Uterine smooth muscle cell (primary cell): ENCODE measurements around the gene LY6G6D. TPM values are rescaled to one million over a fixed set of nuclear protein-coding genes. Genes with fewer than 3 reads are reported as not detected.

Source experiments
- total RNA-seq: library from RNA; depleted of rRNA; stranded (reverse); fragments of >200 nt; gene quantifications from 2 replicates; pipeline ENCODE4 v1.2.3, GENCODE V29; 2014

Gene LY6G6D, protein sequence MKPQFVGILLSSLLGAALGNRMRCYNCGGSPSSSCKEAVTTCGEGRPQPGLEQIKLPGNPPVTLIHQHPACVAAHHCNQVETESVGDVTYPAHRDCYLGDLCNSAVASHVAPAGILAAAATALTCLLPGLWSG
- not detected in 2 replicates for total RNA-seq

DNA sequence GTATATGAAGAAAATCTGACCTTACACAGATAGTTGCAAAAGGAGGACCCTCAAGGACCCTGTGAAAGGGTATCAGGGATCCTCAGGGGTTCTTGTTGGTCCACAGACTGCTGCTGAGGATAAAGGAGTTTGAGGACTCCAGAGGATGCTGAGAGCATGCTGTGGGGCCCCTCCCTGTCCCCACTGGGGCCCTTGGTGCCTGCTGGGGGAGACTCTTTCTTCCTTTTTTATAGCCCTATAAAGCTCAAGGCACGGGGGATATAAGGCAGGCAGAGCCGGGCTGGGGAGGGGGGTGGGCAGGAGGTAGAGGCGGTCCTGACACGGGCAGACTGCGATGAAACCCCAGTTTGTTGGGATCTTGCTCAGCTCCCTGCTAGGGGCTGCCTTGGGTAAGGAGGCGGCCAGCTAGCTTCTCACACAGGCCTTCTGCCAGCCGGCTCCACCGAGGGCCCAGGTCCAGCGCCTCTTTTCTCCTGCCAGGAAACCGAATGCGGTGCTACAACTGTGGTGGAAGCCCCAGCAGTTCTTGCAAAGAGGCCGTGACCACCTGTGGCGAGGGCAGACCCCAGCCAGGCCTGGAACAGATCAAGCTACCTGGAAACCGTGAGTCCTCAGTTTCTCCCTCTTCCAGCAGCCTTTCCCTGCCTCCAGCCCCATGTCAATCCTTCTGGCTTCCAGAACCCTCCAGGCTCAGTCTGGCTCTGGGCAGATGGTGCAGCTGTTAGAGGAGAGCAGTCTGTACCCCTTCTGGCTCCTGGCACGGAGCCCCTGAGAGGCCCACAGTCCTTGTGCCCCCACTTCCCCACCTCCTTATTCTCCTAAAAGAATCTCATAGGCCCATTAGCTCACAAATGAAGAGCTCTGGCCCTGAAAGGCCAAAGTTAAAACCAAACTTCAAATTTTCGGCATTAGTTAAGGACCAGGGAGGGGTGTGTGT is at the start of gene LY6G6D:
LY6G6D (plus strand) TSS at position 327 of the 937 bp plus-strand sequence; CDS start at position 335, 8 bp downstream.

GRCh38 chr6:31665501-31666336 is 49.4 kb upstream of the LY6G6D start, which contains the start of gene CSNK2B:
TSS of gene CSNK2B (plus strand) at chr6:31666080. CDS start at chr6:31666832, 752 bp downstream.

GRCh38 chr6:31669676-31670075 is 45.5 kb upstream of the LY6G6D start, which contains the start of gene LY6G5B:
TSS of gene LY6G5B (plus strand) at chr6:31669976. CDS start at chr6:31670951, 975 bp downstream.

DNA sequence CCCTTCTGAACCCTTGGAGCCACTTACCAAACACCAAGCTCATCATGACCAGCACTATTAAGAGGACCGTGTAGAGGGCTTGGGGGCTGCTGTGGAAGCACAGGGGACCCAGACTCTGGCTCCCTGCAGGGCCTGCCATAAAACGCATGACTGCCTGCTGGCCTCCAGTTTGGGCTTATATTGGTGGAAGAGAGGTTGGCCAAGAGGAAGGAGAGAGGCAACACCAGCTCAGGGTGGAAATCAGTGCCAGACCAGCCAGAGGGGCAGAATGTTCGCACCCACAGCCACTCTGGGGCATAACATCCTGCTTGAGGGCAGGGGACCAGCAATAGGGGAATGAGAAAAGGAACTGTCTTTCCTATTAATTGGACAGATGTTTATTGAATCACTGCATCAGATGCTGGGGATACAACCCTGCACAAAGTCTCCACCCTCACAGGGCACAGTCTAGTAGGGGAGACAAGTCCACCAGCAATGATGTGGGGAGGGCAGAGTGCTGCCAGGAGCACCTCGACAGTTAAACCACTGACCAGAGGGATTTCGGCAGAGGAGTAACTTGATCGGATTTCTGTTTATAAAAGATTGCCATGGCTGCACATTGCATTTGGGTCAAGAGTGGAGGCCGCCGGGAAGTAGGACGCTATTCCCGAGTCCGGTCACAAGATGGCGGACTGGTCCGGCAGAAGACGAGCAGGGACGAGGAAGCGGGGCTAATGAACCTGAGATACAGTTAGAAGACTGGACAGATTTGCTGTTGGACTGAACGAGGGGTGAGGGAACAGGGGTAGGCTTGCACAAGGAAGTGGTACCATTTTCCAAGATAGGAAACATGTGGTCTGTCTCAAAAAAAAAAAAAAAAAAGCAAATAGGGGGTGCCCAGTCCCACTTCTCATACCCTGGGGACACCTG is 34.7 kb upstream of the LY6G6D start, which contains the start of gene LY6G5C:
LY6G5C (minus strand) TSS at position 842 of the 909 bp plus-strand sequence; CDS start at position 148, 694 bp downstream.

DNA sequence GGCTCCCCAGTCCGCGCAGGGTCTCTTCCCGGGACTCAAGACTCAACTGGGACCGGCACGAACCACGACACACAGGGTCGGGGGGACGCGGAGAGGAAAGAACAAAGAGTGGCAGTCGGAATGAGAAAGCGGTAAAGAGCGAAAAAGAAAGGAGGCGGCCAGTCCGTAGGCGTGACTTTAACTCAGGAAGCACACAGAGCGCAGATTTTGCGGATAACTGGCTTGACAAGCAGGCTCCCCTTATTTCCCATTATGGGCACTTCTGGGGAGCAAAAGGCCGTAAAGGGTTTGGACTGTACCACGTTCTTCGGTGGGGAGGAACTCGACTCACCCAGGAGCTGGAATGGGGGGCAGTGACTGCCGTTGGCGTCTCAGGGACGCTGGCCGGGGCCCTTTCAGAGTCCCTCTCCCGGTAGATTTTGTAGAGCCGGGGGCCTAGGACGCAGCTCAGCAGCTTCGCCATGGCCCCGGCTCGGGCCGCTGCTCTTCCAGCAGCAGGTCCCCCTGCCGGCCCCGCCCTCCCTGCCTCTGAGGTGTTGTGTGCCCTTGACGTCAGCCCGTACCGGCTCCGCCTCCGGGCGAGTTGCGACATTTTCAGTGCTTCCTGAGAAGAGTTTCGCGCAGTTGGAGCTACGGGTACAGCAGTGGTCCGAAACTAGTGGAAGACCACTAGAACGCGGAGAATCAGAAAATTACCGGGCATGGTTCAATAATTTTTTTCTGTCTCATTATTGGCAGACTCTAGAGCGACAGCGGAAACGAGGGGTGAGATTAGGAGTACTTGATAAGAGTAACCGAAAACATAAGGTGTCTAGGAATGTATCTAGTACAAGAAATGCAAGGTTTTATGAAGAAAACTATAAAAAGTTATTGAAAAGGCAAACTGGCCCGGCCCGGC is 12.1 kb upstream of the LY6G6D start, which contains the start of gene ABHD16A:
ABHD16A (minus strand) TSS at position 506 of the 898 bp plus-strand sequence; CDS start at position 463, 43 bp downstream.

GRCh38 chr6:31706599-31706998 is 8.5 kb upstream of the LY6G6D start, which contains the start of gene LY6G6F:
TSS of gene LY6G6F (plus strand) at chr6:31706866. CDS start at chr6:31706907, 41 bp downstream.

DNA sequence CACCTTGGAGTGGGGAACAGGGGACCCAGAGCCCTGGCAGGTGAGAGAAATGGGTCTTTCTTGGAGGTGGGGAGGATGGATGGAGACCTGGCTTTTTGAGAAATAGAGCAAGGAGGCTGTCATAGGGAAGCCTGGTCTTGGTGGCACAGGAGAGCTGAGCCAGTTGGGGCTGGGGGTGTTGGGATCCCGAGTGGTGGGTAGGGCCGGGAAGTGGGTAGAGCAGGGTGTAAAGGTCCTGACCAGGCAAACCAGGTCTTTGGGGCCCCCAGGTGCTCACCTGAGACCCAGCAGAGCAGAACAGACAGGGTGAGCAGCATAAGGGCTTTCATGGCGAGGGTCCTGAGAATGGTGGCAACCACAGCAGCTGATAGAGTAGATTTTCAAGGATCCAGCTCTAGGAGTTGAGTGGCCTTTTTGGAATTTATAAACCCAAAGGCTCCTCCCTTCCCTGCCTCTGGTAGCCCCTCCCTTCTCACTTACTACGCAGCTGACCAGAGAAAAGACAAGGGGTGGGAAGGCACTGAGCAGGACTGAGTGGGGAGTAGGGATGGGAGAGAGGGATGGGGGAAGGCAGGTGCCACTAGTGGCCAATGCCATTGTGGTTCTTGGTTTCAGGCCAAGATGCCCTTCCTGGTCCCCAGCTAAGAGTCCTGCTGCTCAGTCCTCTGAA is 6.3 kb downstream of the LY6G6D start, which contains the start of gene LY6G6C:
LY6G6C (minus strand) TSS at position 396 of the 670 bp plus-strand sequence; CDS start at position 329, 67 bp downstream.

DNA sequence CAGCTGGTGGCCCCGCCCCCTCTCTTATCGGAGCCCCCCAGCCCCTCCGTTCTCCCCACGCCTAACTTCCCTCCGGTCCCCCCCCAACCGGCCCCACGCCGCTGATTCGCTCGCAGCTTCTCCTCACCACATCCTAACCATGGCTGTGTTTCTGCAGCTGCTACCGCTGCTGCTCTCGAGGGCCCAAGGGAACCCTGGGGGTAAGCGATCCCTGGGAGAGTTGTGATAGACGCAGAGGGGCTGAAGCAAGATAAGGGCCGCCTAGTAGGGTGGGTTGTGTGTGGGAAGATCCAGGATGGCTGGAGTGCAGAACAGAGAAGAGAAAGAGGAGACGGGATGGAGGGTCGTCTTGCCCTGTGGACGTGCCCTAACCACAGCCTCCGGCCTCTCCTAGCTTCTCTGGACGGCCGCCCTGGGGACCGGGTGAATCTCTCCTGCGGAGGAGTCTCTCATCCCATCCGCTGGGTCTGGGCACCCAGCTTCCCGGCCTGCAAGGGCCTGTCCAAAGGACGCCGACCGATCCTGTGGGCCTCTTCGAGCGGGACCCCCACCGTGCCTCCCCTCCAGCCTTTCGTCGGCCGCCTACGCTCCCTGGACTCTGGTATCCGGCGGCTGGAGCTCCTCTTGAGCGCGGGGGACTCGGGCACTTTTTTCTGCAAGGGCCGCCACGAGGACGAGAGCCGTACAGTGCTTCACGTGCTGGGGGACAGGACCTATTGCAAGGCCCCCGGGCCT is 8.3 kb downstream of the LY6G6D start, which contains the start of gene MPIG6B:
MPIG6B (plus strand) TSS at position 129 of the 735 bp plus-strand sequence; CDS start at position 140, 11 bp downstream.

DNA sequence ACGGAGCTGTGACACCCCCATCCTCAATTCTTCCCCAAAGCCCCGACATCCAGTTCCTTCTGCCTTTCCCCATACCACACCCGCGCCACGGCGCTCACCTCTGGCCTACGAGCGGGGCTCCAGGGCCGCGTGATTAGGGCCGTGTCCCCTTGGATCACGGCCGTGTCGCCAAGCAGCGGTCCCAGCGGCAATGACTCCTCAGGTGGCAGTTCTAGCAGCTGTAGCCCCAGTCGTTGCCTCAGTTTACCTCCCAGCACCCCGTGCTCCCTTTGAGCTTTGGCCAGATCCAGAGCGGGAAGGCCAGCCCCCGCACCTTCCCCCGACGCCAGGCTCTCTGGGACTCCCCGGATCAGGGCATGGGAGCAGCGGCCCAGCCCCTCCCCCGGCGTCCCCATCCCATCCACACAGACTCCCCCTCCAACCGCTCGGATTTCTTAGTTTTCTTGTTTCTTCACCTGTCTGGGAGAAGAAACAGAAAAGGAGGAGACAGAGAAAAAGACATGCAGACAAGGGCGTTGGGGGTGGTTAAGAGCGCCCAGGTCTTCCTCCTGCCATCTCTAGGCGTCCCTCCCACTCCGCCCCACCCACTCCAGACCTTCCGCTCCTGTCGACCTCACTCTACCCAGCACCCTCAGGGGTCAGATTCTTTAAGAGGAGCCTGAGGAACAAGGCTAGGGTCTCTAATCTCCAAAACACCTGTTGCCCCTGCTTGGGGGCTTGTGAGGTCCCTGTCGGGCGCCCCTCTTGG is 13.8 kb downstream of the LY6G6D start, which contains the start of gene DDAH2:
DDAH2 (minus strand) TSS at position 533 of the 748 bp plus-strand sequence; CDS start at position 395, 138 bp downstream.

GRCh38 chr6:31736021-31736767 is 21.0 kb downstream of the LY6G6D start, which contains the start of gene CLIC1:
TSS of gene CLIC1 (minus strand) at chr6:31736530. CDS start at chr6:31736300, 230 bp downstream.

DNA sequence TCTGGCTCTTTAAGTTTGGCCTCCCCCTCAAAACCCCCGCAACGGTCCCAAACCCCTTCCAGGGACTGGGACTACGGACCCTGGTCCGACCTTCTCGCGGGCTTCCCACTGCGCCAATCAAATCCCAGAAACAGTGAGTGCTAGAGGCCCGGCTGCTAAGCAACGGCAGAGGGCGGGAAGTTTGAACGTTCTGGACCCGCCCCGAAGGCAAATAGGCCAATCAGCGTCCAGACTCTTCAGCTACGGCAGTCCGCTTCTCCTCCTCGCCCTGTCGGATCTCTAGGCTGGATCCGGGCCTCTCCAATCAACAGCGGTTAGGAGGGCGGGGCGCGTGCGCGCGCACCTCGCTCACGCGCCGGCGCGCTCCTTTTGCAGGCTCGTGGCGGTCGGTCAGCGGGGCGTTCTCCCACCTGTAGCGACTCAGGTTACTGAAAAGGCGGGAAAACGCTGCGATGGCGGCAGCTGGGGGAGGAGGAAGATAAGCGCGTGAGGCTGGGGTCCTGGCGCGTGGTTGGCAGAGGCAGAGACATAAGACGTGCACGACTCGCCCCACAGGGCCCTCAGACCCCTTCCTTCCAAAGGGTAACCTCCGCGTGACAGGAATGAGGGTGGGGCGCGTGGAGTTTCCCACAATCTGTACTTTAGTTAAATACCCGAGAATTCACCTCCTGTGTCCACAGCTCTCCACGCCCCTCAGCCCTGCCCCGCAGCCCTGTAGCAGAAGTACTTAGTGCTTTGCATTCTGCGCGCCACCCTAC is 24.7 kb downstream of the LY6G6D start, which contains the start of gene MSH5:
MSH5 (plus strand) TSS at position 367 of the 758 bp plus-strand sequence. CDS start 462 bp downstream, outside the sequence.

GRCh38 chr6:31762356-31762755 is 47.2 kb downstream of the LY6G6D start, which contains the start of gene SAPCD1:
TSS of gene SAPCD1 (plus strand) at chr6:31762656. CDS start at chr6:31763055, 399 bp downstream.

